ENCODE results near the gene VWA8. TPM values are rescaled to one million over a fixed set of nuclear protein-coding genes. Genes with fewer than 3 reads are reported as not detected.

The VWA8 gene
- total and polyA plus RNA-seq, 2 of the 13 experiments (the other 11 are each of a cell fraction or from before 2014, with no cell fraction given) = 9.1 to 17.3 TPM

- no peak for TF ChIP-seq ZBTB3 (CRISPR knock-in tag; IDR thresholded peaks at IDR 0.05; ENCODE audit: borderline replicate concordance, low read depth)
- TF ChIP-seq HINFP (CRISPR knock-in tag; IDR thresholded peaks at IDR 0.05; ENCODE audit: low read depth) = no peak
- no peak for TF ChIP-seq TP53 (CRISPR knock-in tag; conservative IDR thresholded peaks at IDR 0.05)
Measured at GRCh38 chr13:41709511-41709910, 251.4 kb downstream of the VWA8 start (continued).

- no peaks in the 10 kb centered on the region for H3K79me2 ChIP-seq (ENCODE audit: insufficient read depth, low read length)
- CTCF ChIA-PET (ENCODE audit: low intra/inter-chr PET ratio, low total read pairs) = no interaction called here
- H3K9ac ChIP-seq (ENCODE audit: insufficient read depth, low read depth, low read length) = no peak overlapping the region
- TF ChIP-seq ZNF430 (CRISPR knock-in tag; IDR thresholded peaks at IDR 0.05) (no peak), RNF2 (conservative IDR thresholded peaks at IDR 0.05; ENCODE audit: low read depth) (no peak), SMC3 (IDR thresholded peaks at IDR 0.05; ENCODE audit: low read length) (no peak), KLF9 (CRISPR knock-in tag; IDR thresholded peaks at IDR 0.05; ENCODE audit: low read depth) (no peak), ZNF3 (CRISPR knock-in tag; IDR thresholded peaks at IDR 0.05) (no peak), KLF15 (CRISPR knock-in tag; IDR thresholded peaks at IDR 0.05; ENCODE audit: borderline replicate concordance) (no peak), CHD4 (IDR thresholded peaks at IDR 0.05; ENCODE audit: borderline replicate concordance, low read length) (no peak), HNRNPK (IDR thresholded peaks at IDR 0.05; ENCODE audit: low read depth, low read length, poor library complexity, severe bottlenecking) (no peak), ZNF772 (CRISPR knock-in tag; IDR thresholded peaks at IDR 0.05) (no peak), ETV6 (CRISPR knock-in tag; conservative IDR thresholded peaks at IDR 0.05) (no peak), POLR2G (IDR thresholded peaks at IDR 0.05; ENCODE audit: low read depth, low read length) (no peak), IKZF5 (CRISPR knock-in tag; IDR thresholded peaks at IDR 0.05) (no peak), BHLHE40 (IDR thresholded peaks at IDR 0.05; ENCODE audit: low read length) (no peak), ZNF644 (CRISPR knock-in tag; IDR thresholded peaks at IDR 0.05; ENCODE audit: low read depth) (no peak), TBL1XR1 (IDR thresholded peaks at IDR 0.05; ENCODE audit: borderline replicate concordance, low read length, partially characterized antibody) (no peak), CHCHD3 (CRISPR knock-in tag; IDR thresholded peaks at IDR 0.05) (no peak), PHF20 (CRISPR knock-in tag; IDR thresholded peaks at IDR 0.05) (no peak), HMG20B (CRISPR knock-in tag; conservative IDR thresholded peaks at IDR 0.05) (no peak), ZKSCAN1 (IDR thresholded peaks at IDR 0.05; ENCODE audit: low read length) (no peak)
- no peak overlapping the region for H2AFZ ChIP-seq (ENCODE audit: low read length)
- H3K36me3 ChIP-seq (replicated peaks in 1 of 2; ENCODE audit: control insufficient read depth in 1 of 2, insufficient read depth in 2 of 2, low read length in 2 of 2) = 0 out of 5 replicates have a peak, but pooled peaks cover 0 to 4% of the 10 kb centered on the region in 2 experiments
- FAIRE-seq (no peak), ATAC-seq (no peak), DNase-seq (ENCODE audit: low spot score) (no peak)
- H3K27ac ChIP-seq (ENCODE audit: extremely low read length, insufficient read depth, low read length) = no peak overlapping the region
- POLR2A ChIA-PET = no interaction called here
- no peaks in the 10 kb centered on the region for H3K9me3 ChIP-seq (ENCODE audit: low read length)
- in situ Hi-C loops (cut with HindIII; ENCODE audit: extremely low pct_ligation_motif_present, low pct_unique_long_range_greater_than_20kb) (no loop called here), intact Hi-C loops (cut with micrococcal nuclease; ENCODE audit: unreplicated experiment) (no loop called here)
- H3K4me1 ChIP-seq (ENCODE audit: insufficient read depth, low read length) = no peaks in the 10 kb centered on the region
- no peaks in the 10 kb centered on the region for H4K20me1 ChIP-seq (ENCODE audit: insufficient read depth, low read length)
- no peak overlapping the region for H3K4me2 ChIP-seq (ENCODE audit: low read depth, low read length)
- BruUV-seq (replicated peaks) = no TSS peak
- WGBS (ENCODE audit: low lambda C conversion rate) = 97% methylated on average over 4 of the region's 4 CpGs
- no peak overlapping the region for H3K4me3 ChIP-seq (replicated peaks in 1 of 3; ENCODE audit: insufficient read depth in 1 of 3, low read depth in 2 of 3, low read length in 3 of 3)
- H3K27me3 ChIP-seq (ENCODE audit: control insufficient read depth in 1 of 2, insufficient read depth in 2 of 2, low read length in 2 of 2) = no peaks in the 10 kb centered on the region
Measured at GRCh38 chr13:41708713-41709112, 252.2 kb downstream of the VWA8 start.
